Naive thymus-derived CD4-positive, alpha-beta T cell (primary cell): Measurements from ENCODE around the gene PCDHB10. TPM values are rescaled to one million over a fixed set of nuclear protein-coding genes. Genes with fewer than 3 reads are reported as not detected.
A peak's percentile ranks its signal among the peaks of the same experiment; 100 is the strongest.
"Not testable (repeated sequence)": the region's sequence is repeated elsewhere in the genome, so short reads cannot be mapped to it uniquely, and the experiment has no call there.

Experiments used
- ATAC-seq: fragments of 150-1000 bp; cut with Tn5 transposase; 2 replicates; pipeline ENCODE4 v1.10.0; 2021; ENCODE audit warnings: mild to moderate bottlenecking, moderate library complexity
- CTCF ChIA-PET: fragments of 350-600 bp; sonication (Branson Sonifier 250); formaldehyde crosslinking; loops from one replicate; lab custom pipeline; 2021; ENCODE audit warnings: antibody characterized with exemption; lab: Charles Lee
- POLR2A ChIA-PET: fragments of 350-600 bp; sonication (Branson Sonifier 250); formaldehyde crosslinking; loops from one replicate; lab custom pipeline; 2021; ENCODE audit warnings: antibody characterized with exemption, inconsistent platforms; lab: Charles Lee
- DNase-seq, 9 donors: peaks; one replicate each; pipeline versions ENCODE4 v3.0.0 to v3.0.0-alpha.2; 2020 to 2022; ENCODE audit warnings: mixed read lengths in 1 of 9
- H3K27ac ChIP-seq: one replicate; pipeline ENCODE4 v1.7.0; 2013; ENCODE audit warnings: mild to moderate bottlenecking, low read depth, low read length, moderate library complexity
- H3K27me3 ChIP-seq, 2 donors: one replicate each; pipeline ENCODE4 v1.7.0; 2013; ENCODE audit warnings: low read length in 2 of 2, mild to moderate bottlenecking in 2 of 2, moderate library complexity in 2 of 2; ENCODE audit not compliant: control insufficient read depth in 2 of 2, insufficient read depth in 2 of 2
- H3K36me3 ChIP-seq, 3 experiments: 1 replicate in 2 of 3; 2 replicates in 1 of 3; pipeline ENCODE4 v1.7.0; 2013; ENCODE audit warnings: low read length in 3 of 3, mild to moderate bottlenecking in 3 of 3, moderate library complexity in 1 of 3; ENCODE audit not compliant: insufficient read depth in 3 of 3, control insufficient read depth in 2 of 3
- H3K4me1 ChIP-seq, 2 donors: one replicate each; pipeline ENCODE4 v1.7.0; 2013; ENCODE audit warnings: low read length in 2 of 2, mild to moderate bottlenecking in 2 of 2, moderate library complexity in 1 of 2; ENCODE audit not compliant: control insufficient read depth in 2 of 2, insufficient read depth in 2 of 2
- H3K4me3 ChIP-seq: 2 replicates; pipeline ENCODE4 v1.7.0; 2013; ENCODE audit warnings: mild to moderate bottlenecking, low read length
- H3K9me3 ChIP-seq, 3 experiments: 1 replicate in 2 of 3; 2 replicates in 1 of 3; pipeline ENCODE4 v1.7.0; 2013; ENCODE audit warnings: low read length in 3 of 3; ENCODE audit not compliant: control insufficient read depth in 2 of 3
- H3K27ac Mint-ChIP-seq, 9 donors: one replicate each; pipeline ENCODE4 v1.8.0; 2020 to 2022; ENCODE audit warnings: mixed read lengths in 9 of 9, mild to moderate bottlenecking in 8 of 9, moderate library complexity in 5 of 9, inconsistent platforms in 2 of 9
- H3K27me3 Mint-ChIP-seq, 5 donors: one replicate each; pipeline ENCODE4 v1.8.0; 2021 to 2022; ENCODE audit warnings: mixed read lengths in 5 of 5, mild to moderate bottlenecking in 1 of 5
- H3K36me3 Mint-ChIP-seq, 5 donors: one replicate each; pipeline ENCODE4 v1.8.0; 2020 to 2022; ENCODE audit warnings: mixed read lengths in 5 of 5, mild to moderate bottlenecking in 3 of 5, inconsistent platforms in 1 of 5
- H3K4me1 Mint-ChIP-seq, 7 donors: one replicate each; pipeline ENCODE4 v1.8.0; 2020 to 2022; ENCODE audit warnings: mixed read lengths in 7 of 7, mild to moderate bottlenecking in 3 of 7, inconsistent platforms in 1 of 7
- H3K4me3 Mint-ChIP-seq, 10 donors: one replicate each; pipeline ENCODE4 v1.8.0; 2020 to 2022; ENCODE audit warnings: mild to moderate bottlenecking in 10 of 10, mixed read lengths in 10 of 10, moderate library complexity in 6 of 10, inconsistent platforms in 2 of 10
- H3K9me3 Mint-ChIP-seq, 11 donors: one replicate each; pipeline ENCODE4 v1.8.0; 2020 to 2022; ENCODE audit warnings: mixed read lengths in 11 of 11, mild to moderate bottlenecking in 4 of 11, inconsistent platforms in 1 of 11, moderate library complexity in 1 of 11
- intact Hi-C, 2 donors: fragments of 100-400 bp; cut with micrococcal nuclease; formaldehyde crosslinking; loops; one replicate each; pipeline ENCODE4 v1.15.1; 2023
- polyA plus RNA-seq, 2 donors: library from polyadenylated mRNA; unstranded; fragments of 300-500 nt; fragmentation: Illumina TruSeq; gene quantifications; one replicate each; pipeline ENCODE4 v1.2.3, GENCODE V29; 2021
- total RNA-seq, 6 experiments: library from RNA in 5 of 6; stranded (reverse) in 5 of 6; gene quantifications; 1 replicate in 5 of 6; 2 replicates in 1 of 6; pipeline ENCODE4 v1.2.3 and lab custom pipeline; 2021 to 2026

The PCDHB10 gene
- under 1 TPM in 1 of 5 experiments, not detected in 4; 0.12 TPM for total RNA-seq
- polyA plus RNA-seq, result not detected
- not detected for total RNA-seq (lab: John Stamatoyannopoulos, UW)

GRCh38 chr5:141192110-141192725 is at the start of gene PCDHB10:
PCDHB10 (plus strand) TSS chr5:141192353; CDS start chr5:141192553, 200 bp downstream.
- peaks cover 0 to 36% (median 13%) of the 10 kb centered on the region in 5 donors for H3K36me3 Mint-ChIP-seq
- peaks cover 3 to 81% (median 58%) of the 10 kb centered on the region in 5 donors for H3K27me3 Mint-ChIP-seq
- POLR2A ChIA-PET, result no interaction called here
- CTCF ChIA-PET, result no interaction called here
- ATAC-seq (no peak), DNase-seq (no peak)
- no peak within 1 kb of the TSS for H3K27ac Mint-ChIP-seq
- no peaks in the 10 kb centered on the region for H3K4me1 ChIP-seq
- peaks cover 6 to 84% (median 44%) of the 10 kb centered on the region in 11 donors for H3K9me3 Mint-ChIP-seq
- peaks cover 0 to 10% (median 0%) of the 10 kb centered on the region in 3 experiments for H3K9me3 ChIP-seq
- peaks cover 0 to 5% (median 3%) of the 10 kb centered on the region in 7 donors for H3K4me1 Mint-ChIP-seq
- H3K4me3 Mint-ChIP-seq, result peak within 1 kb of the TSS in 4 of 10 donors; percentile 11 to 46 (median 21)
- intact Hi-C loops, result no loop called here
- no peaks in the 10 kb centered on the region for H3K27me3 ChIP-seq
- no peak within 1 kb of the TSS for H3K4me3 ChIP-seq
- no peak within 1 kb of the TSS for H3K27ac ChIP-seq
- H3K36me3 ChIP-seq, result no peaks in the 10 kb centered on the region

- Mint-ChIP-seq H3K4me3 (peak within 1 kb of the TSS in 7 of 10 donors; percentile 34 to 71 (median 50)), H3K27me3 (peaks cover 8 to 56% (median 55%) of the 10 kb centered on the region in 5 donors)
These were observed 42.3 kb upstream of the PCDHB10 start, which contains the start of gene PCDHB6 for GRCh38 chr5:141149812-141150211. PCDHB6 (plus strand) TSS chr5:141150057; CDS start chr5:141150258, 201 bp downstream.

GRCh38 chr5:141150224-141150992 is 41.7 kb upstream of the PCDHB10 start:
- Histone ChIP-seq H3K4me3 (no peak overlapping the region), H3K36me3 (no peaks in the 10 kb centered on the region), H3K27me3 (peaks cover 0 to 10% of the 10 kb centered on the region in 2 donors), H3K9me3 (no peaks in the 10 kb centered on the region), H3K27ac (no peak overlapping the region), H3K4me1 (no peaks in the 10 kb centered on the region)
- ATAC-seq (no peak), DNase-seq (no peak)
- peaks cover 8 to 55% (median 54%) of the 10 kb centered on the region in 5 donors for H3K27me3 Mint-ChIP-seq
- H3K4me1 Mint-ChIP-seq, result peaks cover 0 to 6% (median 5%) of the 10 kb centered on the region in 7 donors
- intact Hi-C loops, result no loop called here
- peak overlapping the region in 1 of 9 donors; percentile 14 for H3K27ac Mint-ChIP-seq
- H3K9me3 Mint-ChIP-seq, result peaks cover 5 to 58% (median 29%) of the 10 kb centered on the region in 11 donors
- ChIA-PET CTCF (no interaction called here), POLR2A (no interaction called here)
- peaks cover 0 to 16% (median 5%) of the 10 kb centered on the region in 5 donors for H3K36me3 Mint-ChIP-seq
- peak overlapping the region in 5 of 10 donors; percentile 34 to 66 (median 50) for H3K4me3 Mint-ChIP-seq

More at GRCh38 chr5:141149812-141150211, 42.3 kb upstream of the PCDHB10 start, which contains the start of gene PCDHB6:
- CTCF ChIA-PET, result no interaction called here
- Histone ChIP-seq H3K9me3 (no peaks in the 10 kb centered on the region), H3K27me3 (peaks cover 0 to 10% of the 10 kb centered on the region in 2 donors), H3K4me1 (no peaks in the 10 kb centered on the region), H3K36me3 (no peaks in the 10 kb centered on the region), H3K27ac (no peak within 1 kb of the TSS), H3K4me3 (no peak within 1 kb of the TSS)
- DNase-seq (no peak), ATAC-seq (no peak)
- intact Hi-C loops, result no loop called here
- peaks cover 0 to 6% (median 5%) of the 10 kb centered on the region in 7 donors for H3K4me1 Mint-ChIP-seq
- peak within 1 kb of the TSS in 1 of 9 donors; percentile 20 for H3K27ac Mint-ChIP-seq
- H3K36me3 Mint-ChIP-seq, result peaks cover 0 to 16% (median 5%) of the 10 kb centered on the region in 5 donors
- POLR2A ChIA-PET, result no interaction called here
- H3K9me3 Mint-ChIP-seq, result peaks cover 5 to 52% (median 31%) of the 10 kb centered on the region in 11 donors

GRCh38 chr5:141150993-141151325 is 41.2 kb upstream of the PCDHB10 start:
- H3K4me3 ChIP-seq, result no peak overlapping the region
- POLR2A ChIA-PET, result no interaction called here
- ATAC-seq (no peak), DNase-seq (no peak)
- Mint-ChIP-seq H3K36me3 (peaks cover 0 to 17% (median 5%) of the 10 kb centered on the region in 5 donors), H3K4me1 (peaks cover 0 to 6% (median 5%) of the 10 kb centered on the region in 7 donors), H3K27ac (peak overlapping the region in 1 of 9 donors; percentile 33), H3K9me3 (peaks cover 5 to 64% (median 31%) of the 10 kb centered on the region in 11 donors), H3K27me3 (peaks cover 8 to 61% (median 58%) of the 10 kb centered on the region in 5 donors), H3K4me3 (no peak overlapping the region)
- H3K36me3 ChIP-seq, result no peaks in the 10 kb centered on the region
- H3K27ac ChIP-seq, result no peak overlapping the region
- no peaks in the 10 kb centered on the region for H3K9me3 ChIP-seq
- intact Hi-C loops, result no loop called here
- H3K27me3 ChIP-seq, result peaks cover 0 to 10% of the 10 kb centered on the region in 2 donors
- H3K4me1 ChIP-seq, result no peaks in the 10 kb centered on the region
- CTCF ChIA-PET, result no interaction called here

- H3K27ac Mint-ChIP-seq, result peak overlapping the region in 1 of 9 donors; percentile 23
- H3K27ac ChIP-seq, ATAC-seq, DNase-seq, CTCF ChIA-PET, H3K36me3 ChIP-seq, H3K9me3 ChIP-seq, intact Hi-C loops, POLR2A ChIA-PET, H3K4me3 Mint-ChIP-seq, H3K4me1 Mint-ChIP-seq, H3K4me1 ChIP-seq, H3K4me3 ChIP-seq: not testable (repeated sequence)
- peaks cover 6 to 70% (median 38%) of the 10 kb centered on the region in 11 donors for H3K9me3 Mint-ChIP-seq
- H3K27me3 ChIP-seq, result peaks cover 0 to 10% of the 10 kb centered on the region in 2 donors
- peaks cover 8 to 67% (median 59%) of the 10 kb centered on the region in 5 donors for H3K27me3 Mint-ChIP-seq
- peaks cover 0 to 24% (median 5%) of the 10 kb centered on the region in 5 donors for H3K36me3 Mint-ChIP-seq
These were observed 40.5 kb upstream of the PCDHB10 start for GRCh38 chr5:141151632-141152031.

GRCh38 chr5:141152096-141152495 is 40.1 kb upstream of the PCDHB10 start:
- CTCF ChIA-PET, H3K4me3 ChIP-seq, H3K9me3 ChIP-seq, H3K36me3 ChIP-seq, H3K4me1 Mint-ChIP-seq, ATAC-seq, POLR2A ChIA-PET, H3K4me3 Mint-ChIP-seq, H3K27ac ChIP-seq, intact Hi-C loops, DNase-seq, H3K4me1 ChIP-seq: not testable (repeated sequence)
- Mint-ChIP-seq H3K27ac (peak overlapping the region in 1 of 9 donors; percentile 42), H3K27me3 (peaks cover 8 to 72% (median 63%) of the 10 kb centered on the region in 5 donors), H3K9me3 (peaks cover 8 to 75% (median 43%) of the 10 kb centered on the region in 11 donors), H3K36me3 (peaks cover 0 to 26% (median 5%) of the 10 kb centered on the region in 5 donors)
- peaks cover 0 to 10% of the 10 kb centered on the region in 2 donors for H3K27me3 ChIP-seq
